D341Med (cell line): ENCODE measurements around the gene ORC4.
"Not testable (repeated sequence)": the region's sequence is repeated elsewhere in the genome, so short reads cannot be mapped to it uniquely, and the experiment has no call there.

Experiments used
- DNase-seq: peaks from one replicate; pipeline ENCODE4 v3.0.0; 2012; ENCODE audit warnings: low spot score

The ORC4 gene

GRCh38 chr2:148014616-148015015 is 5.9 kb downstream of the ORC4 start:
- DNase-seq, result no peak

DNA sequence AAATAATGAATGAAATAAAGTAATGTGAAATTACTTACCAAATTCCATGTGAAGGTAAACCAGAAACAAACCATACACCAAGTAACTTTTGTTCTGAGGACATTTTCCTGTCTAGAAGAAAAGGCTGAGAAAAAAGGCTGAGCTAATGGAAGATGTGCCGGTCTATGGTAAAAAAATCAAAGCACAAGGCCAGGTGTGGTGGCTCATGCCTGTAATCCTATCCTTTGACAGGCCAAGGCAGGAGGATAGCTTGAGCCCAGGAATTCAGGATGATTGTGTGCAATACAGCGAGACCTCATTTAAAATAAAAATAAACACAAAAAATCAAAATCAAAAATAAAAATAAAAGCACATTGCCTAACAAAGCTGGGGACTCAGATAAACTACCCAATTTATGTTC is 6.7 kb downstream of the ORC4 start:
- no peak for DNase-seq

- not testable (repeated sequence) for DNase-seq
Observed at GRCh38 chr2:148008411-148008810, 12.1 kb downstream of the ORC4 start.

DNA sequence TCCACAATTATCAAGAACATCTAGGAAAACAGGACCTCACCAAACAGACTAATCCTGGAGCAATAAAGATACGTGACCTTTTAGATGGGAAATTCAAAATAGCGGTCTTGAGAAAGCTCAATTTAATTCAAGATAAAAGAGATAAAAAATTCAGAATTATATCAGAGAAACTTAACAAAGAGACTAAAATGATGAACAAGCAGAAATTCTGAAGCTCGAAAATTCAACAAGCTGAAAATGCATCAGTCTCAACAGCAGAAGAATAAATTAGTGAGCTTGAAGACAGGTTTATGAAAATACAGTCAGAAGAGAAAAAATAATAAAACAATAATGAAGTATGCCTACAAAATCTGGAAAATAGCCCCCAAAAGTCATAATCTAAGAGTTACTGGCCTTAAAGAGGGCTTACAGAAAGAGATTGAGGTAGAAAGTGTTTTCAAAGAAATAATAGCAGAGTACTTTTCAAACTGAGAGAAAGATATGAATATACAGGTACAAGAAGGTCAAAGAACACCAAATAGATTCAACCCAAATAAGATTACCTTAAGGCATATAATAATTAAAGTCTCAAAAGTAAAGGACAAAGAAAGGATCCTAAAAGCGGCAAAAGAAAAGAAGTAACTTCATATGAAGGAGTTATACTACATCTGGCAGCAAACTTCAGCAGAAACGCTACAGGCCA is 13.2 kb downstream of the ORC4 start:
- DNase-seq, result no peak

GRCh38 chr2:148006249-148007007 is 14.1 kb downstream of the ORC4 start:
- DNase-seq, result peak; percentile 19

- not testable (repeated sequence) for DNase-seq
Observed at GRCh38 chr2:148002420-148002819, 18.1 kb downstream of the ORC4 start.

- DNase-seq, result no peak
Observed at GRCh38 chr2:148000095-148000494, 20.4 kb downstream of the ORC4 start.

DNA sequence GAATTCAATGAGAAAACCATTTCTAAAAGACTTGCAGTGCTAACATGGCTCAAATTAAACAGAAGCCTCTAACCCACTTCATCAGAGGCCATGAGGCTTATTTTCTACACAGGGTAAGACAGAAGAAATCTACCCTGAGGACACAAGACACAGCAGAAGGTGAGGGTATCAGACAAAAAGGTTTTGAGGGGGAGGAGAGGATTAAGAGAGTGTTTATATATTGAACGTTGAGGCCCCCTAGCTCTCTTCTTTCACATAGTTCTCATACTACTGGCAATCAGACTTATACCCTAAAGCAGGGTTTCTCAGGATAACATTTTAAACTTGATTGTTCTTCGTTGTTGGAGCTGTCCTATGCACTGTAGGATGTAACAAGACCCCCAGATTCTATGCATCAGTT is 21.4 kb downstream of the ORC4 start:
- DNase-seq, result peak; percentile 26

DNA sequence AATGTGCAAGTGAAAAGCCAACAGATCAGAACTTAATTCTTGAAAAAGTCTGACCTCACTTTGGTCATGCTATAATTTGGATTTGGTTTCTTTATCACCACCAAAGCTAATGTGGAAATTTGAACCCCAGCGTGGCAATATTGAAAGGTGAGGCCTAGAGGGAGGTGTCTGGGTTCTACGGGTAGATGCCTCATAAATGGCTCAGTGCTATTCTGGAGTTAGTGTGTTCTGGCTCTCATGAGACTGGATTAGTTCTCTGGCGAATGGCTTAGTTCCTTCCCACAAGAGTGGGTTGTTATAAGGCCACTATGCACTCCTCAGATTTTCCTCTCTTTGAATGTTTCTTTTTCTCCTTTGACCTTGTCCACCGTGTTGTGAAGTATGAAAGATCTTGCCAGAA is 22.3 kb downstream of the ORC4 start:
- DNase-seq, result peak; percentile 30

DNA sequence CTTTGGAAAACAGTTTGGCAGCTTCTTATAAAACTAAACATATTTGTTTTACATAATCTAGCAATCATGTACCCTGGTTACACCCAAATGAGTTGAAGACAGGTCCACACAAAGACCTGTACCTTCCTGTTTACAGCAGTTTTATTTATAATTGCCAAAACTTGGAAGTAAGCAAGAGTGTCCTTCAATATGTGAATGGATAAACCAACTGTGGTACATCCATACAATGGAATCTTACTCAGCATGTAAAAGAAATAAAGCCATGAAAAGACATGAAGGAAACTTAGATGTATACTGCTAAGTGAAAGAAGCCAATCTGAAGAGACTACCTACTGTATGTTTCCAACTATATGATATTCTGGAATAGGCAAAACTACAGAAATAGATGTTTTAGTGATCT is 23.7 kb downstream of the ORC4 start:
- DNase-seq, result no peak

GRCh38 chr2:147994965-147995364 is 25.6 kb downstream of the ORC4 start:
- not testable (repeated sequence) for DNase-seq

- DNase-seq, result peak; percentile 50
Observed at GRCh38 chr2:147989809-147990403, 30.6 kb downstream of the ORC4 start.

GRCh38 chr2:147989102-147989501 is 31.4 kb downstream of the ORC4 start:
- no peak for DNase-seq

DNA sequence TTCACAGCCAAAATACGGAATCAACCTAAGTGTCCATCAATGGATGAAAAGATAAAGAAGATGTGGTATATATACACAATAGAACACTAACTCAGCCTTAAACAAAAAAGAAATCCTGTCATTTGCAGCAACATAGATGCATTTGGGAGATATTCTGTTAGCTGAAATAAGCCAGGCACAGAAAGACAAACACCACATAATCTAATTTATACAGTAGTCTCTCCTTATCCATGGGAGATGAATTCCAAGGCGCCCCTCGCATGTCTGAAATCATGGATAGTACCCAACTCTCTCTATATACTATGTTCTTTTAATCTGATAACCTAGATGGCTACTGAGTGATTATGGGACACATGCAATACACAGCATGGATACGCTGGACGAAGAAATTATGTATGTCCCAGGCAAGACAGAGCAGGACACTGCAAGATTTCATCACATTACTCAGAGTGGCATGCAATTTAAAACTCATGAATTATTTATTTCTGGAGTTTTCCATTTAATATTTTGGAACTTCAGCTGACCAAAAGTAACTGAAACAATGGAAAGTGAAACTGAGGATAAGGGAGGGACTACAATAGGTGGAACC is 39.5 kb downstream of the ORC4 start:
- DNase-seq, result no peak

GRCh38 chr2:147977679-147978078 is 42.9 kb downstream of the ORC4 start:
- no peak for DNase-seq

DNA sequence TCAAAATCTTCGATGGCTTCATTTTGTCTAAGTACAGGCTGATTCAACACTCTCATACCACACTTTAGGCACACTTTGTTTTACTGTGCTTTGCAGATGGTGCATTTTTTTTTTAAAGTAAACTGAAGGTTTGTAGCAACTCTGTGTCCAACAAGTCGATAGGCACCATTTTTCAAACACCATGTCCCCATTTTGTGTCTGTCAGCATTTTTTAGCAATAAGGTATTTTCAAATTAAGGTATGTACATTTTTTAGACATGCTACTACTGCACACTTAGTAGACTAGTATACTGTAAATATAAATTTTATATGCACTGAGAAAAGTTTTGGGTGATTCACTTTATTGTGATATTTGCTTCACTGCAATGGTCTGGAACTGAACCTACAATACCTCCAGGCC is 44.4 kb downstream of the ORC4 start:
- DNase-seq, result no peak

- DNase-seq, result no peak
Observed at GRCh38 chr2:147968571-147968970, 52.0 kb downstream of the ORC4 start.

DNA sequence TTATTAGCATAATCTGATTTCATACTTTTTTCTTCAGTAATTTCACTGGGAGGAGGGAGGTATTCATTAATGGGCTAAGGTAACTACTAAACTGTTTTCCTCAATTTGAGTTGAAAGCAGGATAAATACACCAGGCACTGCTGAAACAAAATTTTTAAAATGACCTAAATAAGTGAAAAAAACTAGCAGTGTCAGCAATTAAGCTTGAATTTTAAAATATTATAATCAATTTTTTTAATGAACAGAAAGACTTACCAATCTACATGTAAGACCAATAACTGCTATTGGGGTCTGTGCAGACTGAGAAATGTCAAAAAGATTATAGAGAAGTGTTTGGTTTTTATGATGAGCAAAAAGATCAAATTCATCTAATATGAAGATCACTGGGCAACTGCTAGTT is 68.4 kb downstream of the ORC4 start:
- no peak for DNase-seq

- DNase-seq, result no peak
Observed at GRCh38 chr2:147945660-147946059, 74.9 kb downstream of the ORC4 start.

GRCh38 chr2:147939313-147939712 is 81.2 kb downstream of the ORC4 start:
- DNase-seq, result no peak

DNA sequence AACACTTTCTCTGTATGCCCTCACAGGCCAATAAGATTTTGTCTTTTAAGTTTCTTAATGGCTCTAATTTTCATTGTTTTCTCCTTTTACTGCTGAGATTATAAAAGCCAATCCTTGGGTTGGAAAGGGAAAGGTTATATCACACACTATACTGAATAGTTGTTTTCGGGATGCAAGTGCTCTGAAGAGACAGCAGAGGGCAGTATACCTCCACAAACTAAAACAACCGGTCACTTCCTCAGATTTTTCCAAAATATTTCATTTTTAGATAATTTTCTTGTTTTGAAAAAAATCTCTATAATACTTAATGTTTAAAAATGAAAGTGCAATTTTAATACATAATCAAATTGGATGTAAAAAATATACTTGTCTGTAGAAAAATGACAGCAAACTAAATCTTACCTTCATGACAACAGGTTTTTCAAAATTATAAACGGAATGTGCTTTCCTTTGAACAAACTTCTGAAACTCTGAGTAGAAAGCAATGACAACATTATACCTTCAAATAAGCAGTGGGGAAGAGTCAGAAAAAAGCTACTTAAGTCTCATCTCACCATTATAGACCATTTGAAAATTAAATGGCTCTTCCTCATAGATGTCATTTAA is 82.7 kb downstream of the ORC4 start:
- peak; percentile 28 for DNase-seq

- DNase-seq, result no peak
Observed at GRCh38 chr2:147934881-147935620, 85.5 kb downstream of the ORC4 start.
